Epithelial cell of prostate (primary cell): ENCODE measurements around the gene AGBL4.
"Not testable (repeated sequence)": the region's sequence is repeated elsewhere in the genome, so short reads cannot be mapped to it uniquely, and the experiment has no call there.

ENCODE experiments used
- DNase-seq: peaks from one replicate; pipeline ENCODE4 v3.0.0-alpha.2; 2011; ENCODE audit warnings: low read depth, low spot score
- H3K27ac ChIP-seq: fragments of 450-650 bp; 2 replicates; pipeline ENCODE4 v1.5.1; 2017; ENCODE audit warnings: mild to moderate bottlenecking

Gene AGBL4

DNA sequence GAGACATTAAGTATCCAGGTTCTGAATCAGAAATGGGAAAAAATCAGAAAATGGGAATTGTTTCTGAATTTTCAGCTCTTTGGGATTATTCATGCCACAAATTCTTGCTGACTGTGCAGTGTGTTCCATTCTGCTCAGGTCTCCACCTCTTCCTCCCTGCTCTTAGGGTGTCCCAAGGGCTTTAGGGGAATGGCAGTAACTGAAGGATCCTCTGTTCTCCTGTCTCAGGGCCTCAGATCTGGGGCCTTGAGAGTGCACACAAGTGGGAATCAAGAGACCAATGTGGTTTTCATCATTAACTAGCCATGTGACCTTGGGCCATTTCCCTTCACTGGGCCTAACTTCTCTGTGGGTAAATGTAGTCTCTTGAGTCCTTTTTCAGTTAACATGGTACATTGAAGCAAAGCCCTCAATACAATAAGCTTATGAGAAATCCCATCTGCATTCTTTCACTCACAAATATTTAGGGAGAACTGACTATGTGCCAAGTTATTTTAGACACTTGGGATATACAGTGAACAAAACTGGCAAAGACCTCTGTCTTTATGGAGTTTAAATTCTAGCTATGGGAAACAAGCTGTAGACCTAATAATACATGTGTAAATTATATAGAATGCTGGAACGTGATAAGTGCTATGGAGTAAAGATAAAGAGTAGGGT, 1476.1 kb downstream of the AGBL4 start:
- DNase-seq = no peak
- H3K27ac ChIP-seq = no peak overlapping the region

GRCh38 chr1:48543854-48544253, 1479.9 kb downstream of the AGBL4 start:
- no peak overlapping the region for H3K27ac ChIP-seq
- no peak for DNase-seq

DNA sequence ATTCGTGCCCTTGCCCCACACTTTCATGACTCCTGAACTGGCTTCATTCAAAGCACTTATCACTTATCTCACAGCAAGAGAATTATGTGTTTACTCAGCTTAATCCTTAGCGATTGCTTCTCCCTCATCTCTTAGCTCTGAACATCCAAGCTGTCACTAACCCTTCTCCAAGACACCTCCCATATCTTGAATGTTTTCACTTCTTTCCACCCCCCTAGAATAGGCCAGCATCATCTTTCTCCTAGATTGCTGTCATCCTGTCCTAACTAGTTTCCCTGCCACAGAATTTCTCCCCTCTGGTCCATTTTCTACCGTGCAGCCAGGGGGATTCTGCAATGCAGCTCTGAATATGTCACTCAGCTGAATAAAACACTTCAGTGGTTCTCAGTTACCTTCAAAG, 1483.2 kb downstream of the AGBL4 start:
- no peak overlapping the region for H3K27ac ChIP-seq

GRCh38 chr1:48536477-48536876, 1487.3 kb downstream of the AGBL4 start:
- peak; percentile 54 for DNase-seq
- H3K27ac ChIP-seq = no peak overlapping the region

More for the DNA sequence above, 1483.2 kb downstream of the AGBL4 start:
- no peak for DNase-seq

GRCh38 chr1:48532976-48533375, 1490.8 kb downstream of the AGBL4 start:
- DNase-seq = no peak
- H3K27ac ChIP-seq = no peak overlapping the region

DNA sequence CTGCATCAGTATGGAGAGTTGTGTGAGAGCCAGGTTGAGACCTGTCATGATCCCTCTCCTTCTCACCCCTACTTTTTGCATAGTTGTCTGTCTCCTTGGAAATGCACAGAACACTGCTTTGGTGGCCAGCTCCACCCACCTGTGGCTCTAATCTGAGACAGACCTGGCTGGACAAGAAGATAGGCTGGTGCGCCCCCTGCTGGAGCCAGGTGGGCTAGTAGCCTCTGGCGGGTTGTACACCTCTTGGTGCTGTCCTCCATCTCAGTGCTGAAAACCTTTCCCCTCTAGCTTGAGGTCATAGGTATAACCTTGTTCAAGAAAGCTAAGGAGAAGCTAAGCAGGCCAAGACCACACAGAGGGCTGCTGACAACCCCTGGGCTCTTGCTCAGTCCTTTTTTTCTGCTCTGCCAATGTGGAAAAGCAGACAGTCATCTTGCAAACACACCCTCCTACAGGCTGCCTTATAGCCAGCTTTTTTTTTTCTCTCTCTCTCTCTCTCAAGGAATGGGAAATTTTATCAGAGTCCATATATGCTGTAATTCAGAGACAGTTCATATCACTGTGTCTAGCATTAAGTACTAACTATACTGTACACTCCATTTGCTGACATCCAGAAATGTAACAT, 1492.9 kb downstream of the AGBL4 start:
- DNase-seq = peak; percentile 12
- no peak overlapping the region for H3K27ac ChIP-seq

GRCh38 chr1:48527051-48527450, 1496.7 kb downstream of the AGBL4 start:
- no peak overlapping the region for H3K27ac ChIP-seq
- DNase-seq = no peak

- no peak for DNase-seq
Observed at GRCh38 chr1:48526008-48526710, 1497.6 kb downstream of the AGBL4 start.

GRCh38 chr1:48524892-48525467, 1498.8 kb downstream of the AGBL4 start:
- DNase-seq = no peak
- H3K27ac ChIP-seq = no peak overlapping the region

More at GRCh38 chr1:48526008-48526710, 1497.6 kb downstream of the AGBL4 start:
- no peak overlapping the region for H3K27ac ChIP-seq

- no peak overlapping the region for H3K27ac ChIP-seq
- no peak for DNase-seq
Observed at GRCh38 chr1:48523558-48523957, 1500.2 kb downstream of the AGBL4 start.

- not testable (repeated sequence) for H3K27ac ChIP-seq, DNase-seq
Observed at GRCh38 chr1:48519896-48520295, 1503.9 kb downstream of the AGBL4 start.

DNA sequence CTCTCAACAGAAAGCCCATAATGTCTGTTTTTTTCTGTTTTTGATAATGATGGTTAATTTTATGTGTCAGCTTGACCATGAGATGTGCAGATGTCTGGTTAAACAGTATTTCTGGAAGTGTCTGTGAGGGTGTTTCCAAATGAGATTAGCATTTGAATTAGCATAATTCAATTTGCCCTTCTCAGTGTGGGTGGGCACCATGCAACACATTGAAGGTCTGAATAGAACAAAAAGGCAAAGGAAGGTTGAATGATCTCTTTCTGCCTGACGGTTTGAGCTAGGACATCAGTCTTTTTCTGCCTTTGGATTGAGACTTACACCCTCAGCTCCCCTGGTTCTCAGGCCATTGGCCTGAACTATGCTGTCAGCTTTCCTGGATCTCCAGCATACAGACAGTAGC, 1516.9 kb downstream of the AGBL4 start:
- no peak for DNase-seq
- no peak overlapping the region for H3K27ac ChIP-seq

DNA sequence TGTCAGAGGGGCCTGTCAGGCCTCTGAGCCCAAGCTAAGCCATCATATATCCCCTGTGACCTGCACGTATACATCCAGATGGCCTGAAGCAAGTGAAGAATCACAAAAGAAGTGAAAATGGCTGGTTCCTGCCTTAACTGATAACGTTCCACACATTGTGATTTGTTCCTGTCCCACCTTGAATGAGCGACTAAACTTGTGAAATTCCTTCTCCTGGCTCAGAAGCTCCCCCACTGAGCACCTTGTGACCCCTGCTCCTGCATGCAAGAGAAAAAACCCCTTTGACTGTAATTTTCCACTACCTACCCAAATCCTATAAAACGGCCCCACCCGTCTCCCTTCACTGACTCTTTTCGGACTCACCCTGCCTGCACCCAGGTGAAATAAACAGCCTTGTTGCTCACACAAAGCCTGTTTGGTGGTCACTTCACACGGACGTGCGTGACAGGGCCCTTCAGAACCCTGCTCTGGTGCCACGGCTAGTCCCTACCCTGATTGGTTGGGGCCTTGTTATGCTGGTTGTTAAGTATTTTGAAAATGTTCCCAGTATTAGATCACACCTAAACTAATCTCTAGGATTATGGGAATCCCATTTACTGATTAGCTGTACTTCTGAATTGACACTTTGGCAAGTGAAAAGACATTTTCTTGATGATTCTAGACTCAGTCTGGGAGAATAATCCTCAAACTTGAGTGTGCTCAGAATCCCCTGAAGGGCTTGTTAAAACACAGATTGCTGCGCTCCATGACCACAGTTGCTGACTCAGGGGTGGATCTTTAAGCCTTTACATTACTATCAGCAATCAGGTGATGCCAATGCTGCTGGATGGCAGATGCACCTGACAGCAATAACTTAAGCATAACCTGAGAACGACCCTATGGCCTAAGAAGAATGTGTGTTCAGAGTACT, 1523.0 kb downstream of the AGBL4 start:
- no peak for DNase-seq
- no peak overlapping the region for H3K27ac ChIP-seq

GRCh38 chr1:48499211-48499735, 1524.5 kb downstream of the AGBL4 start:
- no peak for DNase-seq
- no peak overlapping the region for H3K27ac ChIP-seq

- DNase-seq = no peak
- no peak overlapping the region for H3K27ac ChIP-seq
Observed at GRCh38 chr1:48498096-48498791, 1525.5 kb downstream of the AGBL4 start.

DNA sequence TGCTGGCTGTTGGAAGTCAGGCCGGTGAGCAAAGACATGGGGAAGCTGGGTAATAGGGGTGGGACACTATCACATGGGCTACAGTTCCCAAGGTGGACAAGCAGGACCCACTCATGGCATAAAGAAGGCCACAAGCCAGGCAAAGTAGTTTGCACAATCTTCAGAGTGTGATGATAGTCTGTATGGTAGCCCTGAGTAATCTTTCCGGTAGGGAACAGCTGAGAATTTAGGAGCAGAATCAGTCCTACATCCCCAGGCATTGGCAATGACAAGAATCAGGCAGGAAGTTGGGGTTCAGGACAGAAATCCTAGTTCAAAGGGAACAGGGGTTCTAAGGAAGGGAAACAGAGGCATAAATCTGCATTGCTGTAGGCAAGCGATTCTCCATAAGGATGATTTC, 1527.8 kb downstream of the AGBL4 start:
- DNase-seq = no peak
- H3K27ac ChIP-seq = no peak overlapping the region

DNA sequence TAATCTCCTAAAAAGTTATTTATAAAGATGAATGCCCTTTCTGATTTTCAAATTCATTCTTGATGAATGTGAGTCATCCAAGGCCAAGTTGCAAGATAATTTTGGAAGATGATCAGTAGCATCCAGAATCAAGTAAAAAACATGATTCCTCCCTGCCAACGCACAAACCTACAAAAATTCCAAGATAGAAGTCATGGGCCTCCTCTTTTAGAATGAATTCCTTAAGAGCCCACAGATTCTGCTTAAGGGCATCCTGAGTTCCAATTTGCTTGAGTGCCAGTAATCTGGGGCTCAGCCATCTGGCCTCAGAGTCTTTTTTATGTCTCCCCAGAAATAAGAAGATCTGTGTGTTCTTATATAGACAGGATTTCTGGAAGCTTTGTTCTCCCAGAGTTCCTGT, 1528.6 kb downstream of the AGBL4 start:
- no peak overlapping the region for H3K27ac ChIP-seq

GRCh38 chr1:48493970-48494769, 1529.6 kb downstream of the AGBL4 start:
- H3K27ac ChIP-seq = no peak overlapping the region
- DNase-seq = no peak

More for the DNA sequence above, 1528.6 kb downstream of the AGBL4 start:
- DNase-seq = no peak
